ENCODE data around the gene DYNLRB1.

Gene DYNLRB1

DNA sequence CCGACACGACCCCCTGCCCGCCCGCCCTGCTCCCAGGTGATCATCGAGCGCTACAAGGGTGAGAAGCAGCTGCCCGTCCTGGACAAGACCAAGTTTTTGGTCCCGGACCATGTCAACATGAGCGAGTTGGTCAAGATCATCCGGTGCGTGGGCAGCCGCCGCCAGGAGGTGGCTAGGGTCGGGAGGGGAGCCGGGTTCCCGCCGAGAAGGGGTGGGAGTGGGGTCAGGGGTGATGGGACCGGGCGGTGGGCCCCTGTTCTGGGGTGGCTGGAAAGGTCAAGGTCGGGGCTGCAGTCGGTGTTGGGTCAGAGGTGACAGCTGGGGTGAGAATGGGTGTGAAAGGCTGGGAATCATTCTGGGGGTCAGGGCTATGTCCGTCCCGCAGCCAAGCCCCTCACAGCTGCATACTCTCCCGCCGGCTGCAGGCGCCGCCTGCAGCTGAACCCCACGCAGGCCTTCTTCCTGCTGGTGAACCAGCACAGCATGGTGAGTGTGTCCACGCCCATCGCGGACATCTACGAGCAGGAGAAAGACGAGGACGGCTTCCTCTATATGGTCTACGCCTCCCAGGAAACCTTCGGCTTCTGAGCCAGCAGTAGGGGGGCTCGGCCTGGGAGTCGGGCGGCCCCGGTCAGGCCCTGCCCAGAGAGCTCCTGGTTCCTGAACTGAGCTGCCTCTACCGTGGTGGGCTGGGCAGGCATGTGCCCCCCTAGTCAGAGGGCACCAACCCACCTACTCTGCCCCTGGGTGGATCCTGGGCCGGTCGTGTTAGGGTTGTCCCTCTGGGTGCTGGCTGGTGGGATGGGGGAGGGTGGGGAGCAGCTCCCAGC is 43.3 kb downstream of the DYNLRB1 start:
- no peak for FAIRE-seq

DNA sequence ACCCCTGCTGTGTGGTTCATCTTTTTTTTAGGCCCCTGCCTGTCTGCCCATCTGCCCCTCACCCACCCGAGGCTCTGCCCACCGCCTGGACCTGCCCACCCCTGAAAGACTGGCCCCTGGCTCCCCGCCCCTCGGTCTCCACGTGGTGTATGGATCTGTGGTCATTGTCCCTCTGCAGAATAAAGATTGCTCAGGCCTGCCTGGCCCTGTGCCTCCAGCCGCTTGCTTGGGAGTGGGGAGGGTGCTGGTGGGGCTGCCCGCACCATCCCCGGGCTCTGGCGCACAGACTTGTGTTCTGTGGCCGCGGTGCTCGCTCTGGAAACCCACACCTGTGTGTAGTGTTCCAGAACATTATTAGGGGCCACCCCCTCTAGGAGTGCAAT is 43.9 kb downstream of the DYNLRB1 start:
- FAIRE-seq: no peak

DNA sequence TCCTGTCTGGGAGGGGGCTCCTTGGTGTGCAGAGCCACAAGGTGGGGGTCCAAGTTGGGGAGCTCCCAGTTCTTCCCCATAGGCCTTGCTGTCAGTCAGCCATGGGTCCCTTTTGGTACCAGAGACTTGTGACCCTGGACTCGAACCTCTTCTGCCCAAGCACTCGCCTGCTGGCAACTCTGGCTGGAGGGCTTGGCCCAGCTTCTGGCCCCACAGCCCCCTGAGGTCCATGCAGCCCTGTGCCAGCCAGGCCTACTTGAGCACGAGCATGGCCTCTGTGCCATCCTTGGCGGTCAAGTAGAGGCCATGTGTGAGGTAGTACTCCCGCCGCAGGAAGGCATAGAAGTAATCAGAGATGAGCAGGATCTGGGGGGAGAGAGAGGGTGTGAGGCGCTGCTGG is 44.4 kb downstream of the DYNLRB1 start:
- FAIRE-seq: no peak

DNA sequence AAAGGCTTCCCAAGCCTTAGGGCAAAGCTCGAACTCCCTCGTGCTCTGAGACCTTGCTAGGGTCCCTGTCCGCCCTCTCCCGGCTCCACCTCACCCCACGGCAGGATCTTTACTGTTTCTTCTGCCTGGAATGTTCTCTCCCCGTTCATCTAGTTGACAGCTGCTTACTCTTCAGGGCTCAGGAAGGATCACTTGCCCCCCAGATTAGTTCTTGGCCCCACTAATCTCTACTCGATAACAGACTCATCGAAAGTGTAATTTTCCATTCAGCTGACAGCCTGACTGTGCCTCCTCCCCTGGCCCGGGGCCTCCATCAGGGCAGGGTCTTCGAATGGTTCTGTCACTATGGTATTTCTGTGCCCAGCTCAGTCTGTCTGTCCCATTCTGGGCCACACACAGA is 45.4 kb downstream of the DYNLRB1 start:
- no peak for FAIRE-seq

DNA sequence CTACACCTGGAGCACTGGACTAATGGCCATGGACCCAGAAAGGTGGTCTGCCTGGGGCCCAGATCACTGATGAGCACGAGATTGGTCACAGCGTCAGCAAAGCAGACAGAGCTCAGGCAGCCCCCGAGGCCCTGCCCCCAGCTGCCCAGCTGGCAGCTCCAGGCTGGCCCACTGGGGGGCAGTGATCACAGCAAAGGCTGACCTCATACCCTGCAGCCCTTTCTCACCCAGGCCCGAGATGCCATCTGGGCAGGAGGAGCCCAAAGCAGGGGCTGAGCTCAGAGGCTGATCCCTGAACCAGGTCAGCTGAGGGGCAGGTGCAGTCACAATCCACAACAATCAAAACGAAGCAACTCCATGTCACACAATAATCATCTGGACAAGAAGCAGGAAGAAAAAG is 46.4 kb downstream of the DYNLRB1 start:
- FAIRE-seq: no peak

DNA sequence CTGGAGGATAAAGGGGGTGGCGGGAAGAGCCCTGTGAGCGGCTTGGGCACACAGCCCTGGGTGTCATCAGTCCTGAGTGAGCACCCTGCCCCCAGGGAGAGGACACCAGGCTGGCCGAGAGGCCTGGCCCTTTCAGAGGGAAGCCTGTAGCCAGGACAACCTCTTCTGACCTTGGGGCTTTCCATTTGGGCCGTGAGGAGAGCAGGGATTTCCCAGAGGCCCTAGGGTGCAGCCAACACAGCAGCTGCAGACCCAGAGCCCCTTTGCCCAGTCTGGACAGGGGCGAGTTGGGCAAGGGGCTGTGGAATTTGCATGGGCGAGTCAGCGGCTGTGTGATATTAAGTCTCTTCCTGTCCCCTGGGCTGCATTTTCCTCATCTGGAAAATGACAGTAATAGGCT is 48.6 kb downstream of the DYNLRB1 start:
- no peak for FAIRE-seq

DNA sequence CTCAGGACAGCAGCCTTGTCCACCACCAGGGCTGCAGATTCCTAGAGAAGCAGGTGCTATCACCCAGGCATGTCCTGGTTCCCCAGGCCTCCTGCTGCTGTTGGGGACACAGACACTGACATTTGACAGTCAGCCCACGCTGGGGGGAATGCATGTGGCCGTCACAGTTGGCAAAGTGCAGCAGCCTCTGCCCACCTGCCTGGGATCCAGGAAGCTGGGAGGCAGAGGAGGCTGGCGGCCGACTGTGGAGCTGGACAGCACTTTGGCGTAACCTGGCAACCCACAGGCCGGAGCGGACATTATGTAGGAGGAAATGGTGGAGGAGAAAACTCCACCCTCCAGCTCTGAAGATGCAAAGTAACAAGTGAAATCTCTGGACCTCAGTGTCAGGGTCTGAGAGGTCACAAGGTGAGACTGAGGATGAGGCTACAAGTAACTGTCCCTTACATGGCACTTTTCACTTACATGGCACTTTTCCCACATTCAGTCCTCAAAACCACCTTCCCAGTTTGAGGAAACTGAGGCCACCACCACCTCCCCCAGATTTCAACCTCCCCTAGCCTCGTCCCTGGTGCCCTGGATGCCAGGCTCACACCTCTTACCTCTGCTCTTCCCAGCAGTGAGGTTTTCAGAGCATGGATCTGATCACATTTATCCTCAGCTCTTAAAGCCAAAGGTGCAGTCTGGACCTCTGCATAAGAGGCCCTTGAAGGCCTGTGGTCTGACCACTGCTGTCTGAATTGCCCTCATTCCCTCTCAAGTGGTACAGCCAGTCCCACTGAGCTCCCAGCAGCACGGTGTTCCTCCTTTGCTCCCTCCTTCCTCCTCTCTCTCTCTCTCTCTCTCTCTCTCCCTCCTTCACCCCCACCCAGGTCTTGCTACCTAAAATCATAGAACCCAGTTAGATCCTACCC is 51.0 kb downstream of the DYNLRB1 start:
- no peak for FAIRE-seq

DNA sequence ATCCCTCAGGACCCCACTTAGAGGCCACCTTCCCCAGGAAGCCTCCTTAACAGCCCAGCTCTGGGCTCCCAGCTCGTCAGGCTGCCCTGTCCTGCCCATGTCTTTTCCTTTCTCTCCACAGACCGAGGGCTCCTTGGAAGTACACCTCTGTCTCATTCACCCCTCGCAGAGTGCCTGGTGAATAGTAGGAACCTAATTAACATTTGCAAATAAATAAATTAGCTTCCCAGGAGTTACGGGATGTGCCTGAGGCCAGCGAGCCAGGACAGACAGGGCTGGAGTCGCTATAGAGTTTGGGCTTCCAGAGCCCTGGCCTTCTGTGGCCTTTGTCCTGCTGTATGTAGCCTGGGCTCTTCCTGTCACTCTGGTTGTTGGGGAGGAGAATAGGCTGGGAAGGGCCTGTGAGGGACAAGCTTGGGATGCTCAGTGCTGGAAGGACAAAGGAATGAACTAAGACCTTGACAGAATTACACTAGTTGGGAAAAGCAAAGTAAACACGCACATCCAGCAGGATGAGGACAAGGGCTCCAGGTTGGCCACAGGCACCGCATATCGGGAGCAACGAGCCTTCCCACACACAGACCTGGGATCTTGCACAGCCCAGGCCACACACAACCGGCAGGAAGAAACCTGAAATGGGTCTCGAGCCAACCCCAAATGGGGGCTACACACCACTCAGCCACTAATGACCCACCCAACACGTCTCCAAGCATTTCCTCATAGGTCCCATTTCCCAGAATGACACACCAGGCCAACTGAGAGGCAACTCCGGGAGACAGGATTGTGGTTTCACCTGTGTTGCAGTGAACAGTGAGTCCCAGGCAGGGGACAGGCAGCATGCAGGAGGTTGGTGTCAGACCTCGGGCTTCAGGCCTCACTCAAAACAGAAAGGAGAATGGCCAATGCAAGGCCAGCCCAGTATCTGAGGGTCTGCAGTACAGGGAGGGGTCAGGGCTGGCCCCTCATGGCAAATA is 52.0 kb downstream of the DYNLRB1 start:
- no peak for FAIRE-seq

DNA sequence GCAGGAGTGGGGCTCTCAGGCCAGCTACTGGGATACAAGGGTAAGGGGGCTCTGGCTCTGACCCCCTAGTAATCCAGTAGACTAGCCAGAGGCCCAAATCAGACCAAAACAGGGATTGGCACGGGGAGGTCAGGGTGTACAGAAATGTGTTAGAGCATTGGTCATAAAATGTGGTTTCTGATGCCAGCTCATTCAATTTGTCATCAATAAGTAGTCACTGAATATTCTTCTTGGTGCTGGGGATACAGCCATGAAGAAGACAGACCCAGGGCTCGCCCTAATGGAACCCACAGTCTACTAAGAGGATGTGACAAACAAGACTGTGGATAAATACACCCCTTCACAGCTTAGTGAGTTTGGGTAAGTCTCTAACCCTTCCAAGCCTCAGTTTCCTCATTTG is 53.4 kb downstream of the DYNLRB1 start:
- no peak for FAIRE-seq

DNA sequence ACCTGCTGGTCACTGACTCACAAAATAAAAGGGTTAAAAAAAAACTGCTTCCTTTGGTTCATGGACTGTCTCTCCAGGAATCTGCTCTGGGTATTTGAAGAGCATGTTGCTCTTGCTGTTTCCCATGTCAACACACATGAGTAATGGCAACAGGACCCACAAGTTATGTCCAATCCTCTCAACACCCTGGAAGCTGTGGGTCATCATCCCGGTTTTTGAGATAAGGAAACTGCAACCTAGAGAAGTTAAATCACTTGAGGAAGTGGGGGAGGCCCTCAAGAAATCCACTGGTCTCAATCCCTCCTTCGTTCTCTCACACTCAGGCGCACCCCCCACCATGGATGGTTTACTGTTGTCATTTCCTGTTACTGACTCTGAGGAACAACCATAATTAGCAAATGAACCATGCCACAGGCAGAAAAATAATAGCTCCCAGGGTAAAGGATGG is 54.7 kb downstream of the DYNLRB1 start:
- FAIRE-seq: no peak

DNA sequence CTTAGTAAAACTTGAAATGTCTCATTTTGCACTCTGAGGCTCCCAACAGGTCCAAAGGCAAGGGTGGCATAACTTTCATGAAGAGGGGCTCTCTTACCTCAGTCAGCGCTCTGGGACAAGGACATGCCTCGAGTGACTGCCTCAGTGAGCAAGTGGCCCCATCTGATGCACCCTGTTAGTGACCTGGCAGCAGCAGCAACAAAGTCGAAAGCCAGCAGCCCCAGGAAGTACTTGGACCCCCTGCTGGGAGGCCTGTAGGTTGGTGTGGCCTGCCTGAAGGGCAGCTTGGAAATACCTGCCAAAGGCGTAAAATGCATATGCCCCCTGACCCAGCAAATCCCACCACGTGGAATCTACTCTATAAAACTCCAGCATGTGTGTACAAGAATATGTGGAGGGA is 55.5 kb downstream of the DYNLRB1 start:
- FAIRE-seq: no peak

DNA sequence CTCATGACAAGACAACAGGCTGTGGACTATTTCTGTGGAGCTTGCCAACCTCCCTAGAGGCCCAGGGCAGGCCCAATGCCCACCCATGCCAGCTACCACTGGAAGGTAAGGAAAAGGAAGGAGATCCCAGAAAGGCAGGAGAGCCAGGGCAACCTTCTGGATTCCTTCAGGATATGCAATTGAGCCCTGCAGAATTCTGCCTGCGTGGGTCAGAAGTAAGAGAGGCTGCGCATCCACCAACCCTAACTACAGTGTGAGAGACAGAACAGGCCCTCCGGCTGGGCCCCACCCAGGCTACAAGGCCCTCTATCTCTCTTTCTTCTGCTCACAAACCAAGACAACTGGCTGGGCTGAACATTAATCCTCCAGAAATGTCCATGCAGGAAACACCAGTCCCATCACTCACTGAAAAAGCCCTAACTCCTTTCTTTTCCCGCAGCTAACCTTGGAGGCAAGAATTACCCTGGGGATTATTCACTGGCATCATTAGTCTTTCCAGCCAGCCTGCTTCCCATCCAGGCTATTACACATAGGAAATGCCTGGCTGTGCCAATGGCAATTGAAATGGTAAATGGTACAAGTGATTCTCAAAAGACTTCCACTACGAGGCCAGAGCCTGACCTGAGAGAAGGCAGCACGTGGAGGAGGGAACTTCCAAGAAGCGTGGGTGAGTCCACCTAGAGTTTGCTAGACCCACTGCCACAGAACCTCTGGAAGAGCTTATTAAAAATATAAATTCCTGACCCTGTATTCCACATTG is 57.5 kb downstream of the DYNLRB1 start:
- FAIRE-seq: no peak

DNA sequence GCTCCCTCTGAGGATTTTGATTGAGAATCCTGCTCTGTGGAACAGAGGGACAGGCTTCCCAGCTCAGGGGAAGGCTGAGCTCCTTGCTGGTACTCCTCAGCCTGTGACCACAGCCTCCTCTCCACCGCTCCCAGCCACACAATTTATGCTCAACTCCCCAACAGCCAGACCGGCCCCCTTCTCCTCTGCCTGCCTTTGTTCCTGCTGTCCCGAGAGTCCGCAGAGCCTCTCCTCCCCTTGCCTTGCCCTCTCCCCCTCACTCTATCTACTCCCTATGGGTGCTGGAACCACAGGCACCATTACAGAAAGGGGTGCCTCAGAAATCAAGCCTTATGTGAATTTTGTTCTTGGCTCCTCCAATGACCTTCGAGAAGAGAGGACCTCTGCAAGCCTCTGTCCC is 58.2 kb downstream of the DYNLRB1 start:
- FAIRE-seq: no peak

DNA sequence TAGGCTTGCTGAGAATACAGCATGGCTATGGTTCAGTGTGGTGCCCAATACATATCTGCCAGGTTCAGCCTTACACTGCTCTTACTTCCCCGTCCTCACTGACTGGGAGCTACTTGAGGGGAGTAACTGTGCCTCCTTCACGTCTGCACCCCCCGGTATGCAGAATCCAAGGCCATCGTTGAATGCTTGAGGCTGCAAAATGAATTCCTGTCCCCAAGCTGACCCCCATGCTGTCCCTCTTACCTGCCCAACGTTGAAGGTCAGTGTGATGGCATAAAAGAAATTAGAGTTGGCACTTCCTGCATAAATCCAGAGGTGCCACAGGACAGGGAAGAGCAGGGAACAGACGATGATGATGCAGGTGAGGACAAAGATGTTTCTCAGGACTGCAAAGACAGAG is 58.6 kb downstream of the DYNLRB1 start:
- FAIRE-seq: no peak

DNA sequence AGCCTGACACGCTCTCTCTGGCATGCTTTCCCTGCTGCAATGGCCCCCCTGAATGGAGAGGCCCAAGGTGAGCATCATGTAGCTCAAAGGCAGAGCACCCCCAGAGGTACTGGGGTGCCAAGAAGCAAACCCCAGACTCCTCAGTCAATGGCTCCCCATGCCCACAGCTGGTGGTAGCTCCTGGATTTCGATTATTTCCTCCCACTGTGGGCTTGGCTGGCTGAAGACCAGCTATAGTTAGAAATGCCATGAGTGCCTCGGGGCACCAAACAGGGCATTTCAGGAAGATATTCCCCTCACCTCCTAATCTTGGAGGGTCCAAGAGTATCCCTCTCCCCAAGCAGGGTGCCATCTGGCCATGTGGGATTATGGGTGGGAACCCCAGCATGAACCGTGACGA is 59.0 kb downstream of the DYNLRB1 start:
- FAIRE-seq: no peak

DNA sequence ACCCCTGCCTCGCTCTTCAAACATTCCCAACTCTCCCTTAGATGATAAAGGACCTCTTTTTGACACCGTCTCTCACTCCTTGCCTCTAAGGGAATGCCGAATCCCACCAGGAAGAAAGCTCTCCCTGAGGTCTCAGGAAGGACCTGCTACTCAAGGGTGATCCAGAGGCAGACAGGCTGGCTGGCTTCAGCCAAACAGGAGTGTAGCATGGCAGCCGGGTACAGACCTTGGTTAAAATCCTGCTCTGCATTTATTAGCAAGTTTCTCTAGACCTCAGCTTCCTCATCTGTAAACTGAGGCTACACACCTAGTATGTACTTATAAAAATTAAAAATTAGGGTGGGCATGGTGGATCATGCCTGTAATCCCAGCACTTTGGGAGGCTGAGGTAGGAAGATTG is 59.5 kb downstream of the DYNLRB1 start:
- no peak for FAIRE-seq

DNA sequence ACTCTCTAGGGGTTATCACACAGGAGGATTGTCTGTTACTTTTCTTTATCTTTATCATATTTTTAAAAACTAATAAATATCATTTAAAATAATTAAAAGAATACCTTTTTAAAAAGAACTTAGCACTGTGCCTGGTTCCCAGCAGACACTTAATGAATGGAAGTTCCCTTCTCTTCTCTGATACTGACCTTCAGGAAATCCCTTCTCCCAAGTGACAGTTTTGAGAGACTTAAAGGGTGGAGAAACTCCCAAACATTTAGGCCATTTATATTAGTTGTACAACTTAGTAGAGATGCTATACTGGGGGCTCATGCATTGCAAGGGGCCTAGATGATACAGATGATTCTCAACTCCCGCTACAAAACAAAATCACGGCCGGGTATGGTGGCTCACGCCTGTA is 60.8 kb downstream of the DYNLRB1 start:
- FAIRE-seq: no peak

DNA sequence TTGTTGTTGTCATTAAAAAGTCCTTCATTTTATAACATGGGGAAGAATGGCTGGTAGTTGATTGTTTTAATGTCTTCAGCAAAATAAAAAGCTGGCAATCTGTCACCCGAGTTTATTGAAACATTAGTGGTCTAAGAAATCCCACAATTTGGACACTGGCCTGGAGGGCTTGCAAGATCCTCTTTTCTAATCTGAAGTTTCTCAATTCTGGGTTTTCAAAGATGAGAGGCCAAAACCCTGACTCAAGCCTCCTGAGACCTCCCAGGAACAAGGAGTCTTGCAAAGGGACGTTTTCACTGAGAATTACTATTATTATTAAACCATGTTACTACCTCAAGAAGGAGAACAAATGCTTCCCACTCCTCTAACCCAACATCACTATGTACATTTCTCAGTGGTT is 61.8 kb downstream of the DYNLRB1 start:
- FAIRE-seq: no peak

DNA sequence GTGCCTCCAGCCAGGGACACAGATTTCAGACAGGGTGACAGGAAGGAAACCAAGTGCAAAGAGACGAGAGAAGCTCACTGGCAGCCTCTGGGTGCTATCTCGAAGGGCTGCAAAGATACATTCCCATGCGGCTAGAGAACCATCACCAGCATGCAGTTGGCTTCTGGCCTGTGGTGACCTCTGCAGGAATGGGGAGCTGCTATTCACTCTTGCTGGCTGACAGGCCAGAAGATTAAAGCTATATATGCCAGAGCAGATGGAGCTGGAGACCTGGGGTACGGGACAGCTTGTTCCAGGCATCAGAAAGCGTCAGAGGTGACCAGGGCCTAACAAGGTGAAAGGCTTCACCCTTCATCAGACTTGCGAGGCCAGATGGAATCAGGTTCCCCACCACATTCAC is 62.3 kb downstream of the DYNLRB1 start:
- FAIRE-seq: no peak

DNA sequence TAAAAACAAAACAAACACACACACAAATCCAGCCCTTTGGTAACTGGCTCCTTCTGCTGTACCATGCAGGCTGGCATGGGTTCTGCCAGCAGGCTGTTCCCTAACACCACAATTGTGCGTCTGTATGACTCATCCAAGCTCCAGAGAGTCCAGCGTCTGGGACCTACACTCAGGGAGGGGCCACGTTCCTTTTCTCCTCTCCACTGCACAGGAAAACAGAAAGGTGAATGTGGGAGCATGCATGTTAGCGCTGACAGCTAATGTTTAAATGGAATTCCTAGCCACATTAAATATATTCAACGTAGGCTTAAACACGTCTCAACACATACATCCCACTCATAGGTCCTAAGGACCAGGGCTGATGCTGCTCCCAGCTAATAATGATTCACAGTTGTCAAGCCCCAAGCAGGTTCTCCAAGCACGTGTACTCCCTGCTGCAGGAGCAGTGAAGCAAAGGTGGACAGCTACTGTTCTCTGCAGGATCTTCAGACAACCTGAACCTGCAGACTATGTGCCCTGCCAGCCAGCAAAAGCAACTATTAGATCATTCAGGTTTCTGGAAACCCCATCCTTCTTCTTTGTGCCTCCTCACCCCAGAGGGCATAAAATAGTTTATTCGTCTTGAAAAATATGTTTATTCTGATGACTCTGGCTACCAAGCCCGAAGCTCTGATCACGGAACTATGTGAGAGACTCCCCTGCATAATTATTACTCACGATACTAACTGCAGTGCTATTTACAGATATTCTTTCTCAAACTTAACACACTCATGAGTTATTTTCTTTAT is 63.2 kb downstream of the DYNLRB1 start:
- FAIRE-seq: no peak
